Measurements from ENCODE around the gene FAM161A. TPM values are rescaled to one million over a fixed set of nuclear protein-coding genes. Genes with fewer than 3 reads are reported as not detected.

Gene FAM161A
- total and polyA plus RNA-seq, 2 donors (not counting 1 experiment from before 2014, with no cell fraction given) = 0.76 to 6.8 TPM

DNA sequence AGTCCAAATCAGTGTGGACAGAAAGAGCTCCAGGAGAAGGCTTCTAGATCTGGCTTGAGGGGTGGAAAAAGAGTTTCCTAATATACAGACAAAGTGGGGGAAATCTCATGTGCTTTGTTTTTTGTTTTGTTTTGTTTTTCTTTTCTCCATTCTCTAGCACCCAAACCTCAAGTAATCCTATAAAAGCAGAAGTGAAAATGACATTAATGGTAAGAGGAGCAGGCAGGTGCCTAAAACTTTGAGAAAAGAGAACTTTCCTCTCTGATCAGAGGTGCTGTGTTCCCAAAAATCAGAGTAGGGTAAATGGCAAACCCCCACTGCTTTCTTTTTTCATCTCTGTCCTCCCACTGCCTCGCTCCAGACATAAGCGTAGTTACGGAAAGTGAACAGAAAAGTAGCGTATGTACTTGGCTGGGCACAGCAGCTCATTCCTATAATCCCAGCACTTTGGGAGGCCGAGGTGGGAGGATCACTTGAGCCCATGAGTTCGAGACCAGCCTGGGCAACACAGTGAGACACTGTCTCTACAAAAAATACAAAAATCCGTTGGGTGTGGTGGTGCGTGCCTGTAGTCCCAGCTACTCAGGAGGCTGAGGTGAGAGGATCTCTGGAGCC is 77.8 kb downstream of the FAM161A start:
- peak overlapping the region; percentile 53 for H2AFZ ChIP-seq (ENCODE audit: insufficient read depth, low read depth, low read length, poor library complexity, severe bottlenecking)
- no peaks in the 10 kb centered on the region for H3K36me3 ChIP-seq (replicated peaks in 1 of 2; ENCODE audit: control extremely low read depth in 1 of 2, control insufficient read depth in 1 of 2, extremely low read depth in 1 of 2, insufficient read depth in 2 of 2, low read length in 1 of 2)
- TF ChIP-seq EZH2 (IDR thresholded peaks at IDR 0.05; ENCODE audit: borderline replicate concordance, insufficient read depth, low read depth, low read length, poor library complexity, severe bottlenecking) = no peak
- TF ChIP-seq, protein P1, sequence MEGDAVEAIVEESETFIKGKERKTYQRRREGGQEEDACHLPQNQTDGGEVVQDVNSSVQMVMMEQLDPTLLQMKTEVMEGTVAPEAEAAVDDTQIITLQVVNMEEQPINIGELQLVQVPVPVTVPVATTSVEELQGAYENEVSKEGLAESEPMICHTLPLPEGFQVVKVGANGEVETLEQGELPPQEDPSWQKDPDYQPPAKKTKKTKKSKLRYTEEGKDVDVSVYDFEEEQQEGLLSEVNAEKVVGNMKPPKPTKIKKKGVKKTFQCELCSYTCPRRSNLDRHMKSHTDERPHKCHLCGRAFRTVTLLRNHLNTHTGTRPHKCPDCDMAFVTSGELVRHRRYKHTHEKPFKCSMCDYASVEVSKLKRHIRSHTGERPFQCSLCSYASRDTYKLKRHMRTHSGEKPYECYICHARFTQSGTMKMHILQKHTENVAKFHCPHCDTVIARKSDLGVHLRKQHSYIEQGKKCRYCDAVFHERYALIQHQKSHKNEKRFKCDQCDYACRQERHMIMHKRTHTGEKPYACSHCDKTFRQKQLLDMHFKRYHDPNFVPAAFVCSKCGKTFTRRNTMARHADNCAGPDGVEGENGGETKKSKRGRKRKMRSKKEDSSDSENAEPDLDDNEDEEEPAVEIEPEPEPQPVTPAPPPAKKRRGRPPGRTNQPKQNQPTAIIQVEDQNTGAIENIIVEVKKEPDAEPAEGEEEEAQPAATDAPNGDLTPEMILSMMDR (IDR thresholded peaks at IDR 0.05) = no peak
- no peaks in the 10 kb centered on the region for H3K79me2 ChIP-seq (ENCODE audit: control insufficient read depth, insufficient read depth, low read length)
- Mint-ChIP-seq H3K4me3 (peak overlapping the region; percentile 61), H3K9me3 (ENCODE audit: insufficient read depth) (no peaks in the 10 kb centered on the region), H3K27ac (peak overlapping the region; percentile 90), H3K4me1 (peaks cover 21% of the 10 kb centered on the region), H3K27me3 (peaks cover 13% of the 10 kb centered on the region)
- peak; percentile 71 for DNase-seq
- ChIA-PET POLR2A (interaction anchor here (0.7 kb wide), 1 partner anchor 12 kb away, joined by 3 read pairs; no protein-coding TSS in a partner anchor), CTCF (interaction anchor here (0.8 to 1.7 kb wide), 4 partner anchors 9 to 238 kb away, joined by 3 to 6 read pairs (median 4); partner anchors contain the start of gene XPO1)
- H3K27me3 ChIP-seq (replicated peaks in 1 of 4; ENCODE audit: control extremely low read depth in 1 of 4, control insufficient read depth in 3 of 4, insufficient read depth in 4 of 4, low read length in 3 of 4) = no peaks in the 10 kb centered on the region
- H3K4me2 ChIP-seq (replicated peaks; ENCODE audit: low read depth, low read length, poor library complexity, severe bottlenecking) = peak overlapping the region; percentile 46
- H3K4me3 ChIP-seq (ENCODE audit: control extremely low read depth in 1 of 5, extremely low read depth in 1 of 5, insufficient read depth in 1 of 5, low read depth in 2 of 5, low read length in 4 of 5) = peak overlapping the region in 2 of 5 experiments; percentile 21 to 43
- ATAC-seq (ENCODE audit: low read depth) = peak; percentile 81
- no peaks in the 10 kb centered on the region for H4K20me1 ChIP-seq (ENCODE audit: control insufficient read depth, insufficient read depth, low read length, poor library complexity, severe bottlenecking)
- peaks cover 18 to 21% of the 10 kb centered on the region in 2 donors for H3K4me1 ChIP-seq (ENCODE audit: control insufficient read depth in 2 of 2, insufficient read depth in 2 of 2, low read length in 2 of 2)
- H3K9ac ChIP-seq (ENCODE audit: low read length) = no peak overlapping the region
- WGBS (ENCODE audit: insufficient coverage) = 97% methylated on average over 5 of the region's 8 CpGs
- intact Hi-C loops (cut with micrococcal nuclease) = loop anchor here (1.0 to 5.0 kb wide), 4 partner anchors 12 to 239 kb away; partner anchors contain the start of gene XPO1
- peaks cover 0 to 6% (median 5%) of the 10 kb centered on the region in 3 donors for H3K9me3 ChIP-seq (ENCODE audit: control extremely low read depth in 1 of 3, control insufficient read depth in 2 of 3, insufficient read depth in 1 of 3, low read length in 2 of 3)
- H3K27ac ChIP-seq (ENCODE audit: low read length in 2 of 2) = peak overlapping the region; percentile 65 to 71

Small RNAs within 50 kb of the gene (small RNA-seq; reads per million reads assigned to genes)
- gene RPS24P7 (ENCODE audit: insufficient read length, low read depth, low replicate concordance) = not detected

Other genes with a start within 250 kb of the FAM161A start
- gene CCT4, start 34.6 kb upstream of the FAM161A start, total RNA-seq = 86.4 and 88.0 TPM in 2 replicates
- 31.2 and 32.8 TPM in 2 replicates for gene CCT4, start 34.6 kb upstream of the FAM161A start, polyA plus RNA-seq
- gene COMMD1, start 51.6 kb upstream of the FAM161A start, total RNA-seq = 25.1 and 26.7 TPM in 2 replicates
- 18.4 and 20.6 TPM in 2 replicates for gene COMMD1, start 51.6 kb upstream of the FAM161A start, polyA plus RNA-seq

Measured in B cell (primary cell).